Tibial artery (tissue), 4 donors: Measurements from ENCODE around the gene IL12B.
"Not testable (repeated sequence)": the region's sequence is repeated elsewhere in the genome, so short reads cannot be mapped to it uniquely, and the experiment has no call there.

Experiments used
- DNase-seq, 2 donors: peaks; one replicate each; pipeline ENCODE4 v3.0.0-alpha.2; 2019
- H3K27ac ChIP-seq, 2 donors: fragments of 200-600 bp; sonication (generic) in 1 of 2; 1 replicate in 1 of 2; 2 replicates in 1 of 2; pipeline ENCODE4 v1.5.1; 2018 to 2019; ENCODE audit warnings: mild to moderate bottlenecking in 1 of 2
- H3K27me3 ChIP-seq, 2 donors: fragments of 200-600 bp; sonication (generic) in 1 of 2; one replicate each; pipeline versions ENCODE4 v1.5.1 to v1.6.0; 2016 to 2019
- H3K36me3 ChIP-seq, 3 donors: fragments of 200-600 bp; sonication (generic) in 2 of 3; one replicate each; pipeline ENCODE4 v1.5.1; 2016 to 2019; ENCODE audit warnings: mild to moderate bottlenecking in 2 of 3
- H3K4me1 ChIP-seq, 4 donors: fragments of 200-600 bp; sonication (generic) in 2 of 4; 1 replicate in 3 of 4; 2 replicates in 1 of 4; pipeline ENCODE4 v1.5.1; 2016 to 2019
- H3K4me3 ChIP-seq, 2 donors: fragments of 200-600 bp; sonication (generic) in 1 of 2; 1 replicate in 1 of 2; 2 replicates in 1 of 2; pipeline ENCODE4 v1.5.1; 2018 to 2019; ENCODE audit warnings: mild to moderate bottlenecking in 2 of 2
- H3K9me3 ChIP-seq, 3 donors: fragments of 200-600 bp; sonication (generic) in 1 of 3; one replicate each; pipeline ENCODE4 v1.5.1; 2016 to 2019
- intact Hi-C: fragments of 100-400 bp; cut with DNase I; formaldehyde crosslinking; loops from one replicate; pipeline ENCODE4 v1.15.0; 2023; ENCODE audit warnings: low total_unique reads
- TF ChIP-seq, protein P1 (sequence below), 2 experiments: fragments of 200-600 bp in 1 of 2; fragments of 450-650 bp in 1 of 2; IDR thresholded peaks; one replicate each; pipeline ENCODE4 v1.5.1; 2017 to 2019; ENCODE audit warnings: antibody characterized with exemption in 2 of 2, mild to moderate bottlenecking in 1 of 2, moderate library complexity in 1 of 2

IL12B gene

GRCh38 chr5:159273923-159274322 is 56.4 kb downstream of the IL12B start:
- H3K36me3 ChIP-seq: peaks cover 31 to 65% (median 55%) of the 10 kb centered on the region in 3 donors
- no peak overlapping the region for H3K4me3 ChIP-seq
- H3K9me3 ChIP-seq: no peaks in the 10 kb centered on the region
- TF ChIP-seq, protein P1, sequence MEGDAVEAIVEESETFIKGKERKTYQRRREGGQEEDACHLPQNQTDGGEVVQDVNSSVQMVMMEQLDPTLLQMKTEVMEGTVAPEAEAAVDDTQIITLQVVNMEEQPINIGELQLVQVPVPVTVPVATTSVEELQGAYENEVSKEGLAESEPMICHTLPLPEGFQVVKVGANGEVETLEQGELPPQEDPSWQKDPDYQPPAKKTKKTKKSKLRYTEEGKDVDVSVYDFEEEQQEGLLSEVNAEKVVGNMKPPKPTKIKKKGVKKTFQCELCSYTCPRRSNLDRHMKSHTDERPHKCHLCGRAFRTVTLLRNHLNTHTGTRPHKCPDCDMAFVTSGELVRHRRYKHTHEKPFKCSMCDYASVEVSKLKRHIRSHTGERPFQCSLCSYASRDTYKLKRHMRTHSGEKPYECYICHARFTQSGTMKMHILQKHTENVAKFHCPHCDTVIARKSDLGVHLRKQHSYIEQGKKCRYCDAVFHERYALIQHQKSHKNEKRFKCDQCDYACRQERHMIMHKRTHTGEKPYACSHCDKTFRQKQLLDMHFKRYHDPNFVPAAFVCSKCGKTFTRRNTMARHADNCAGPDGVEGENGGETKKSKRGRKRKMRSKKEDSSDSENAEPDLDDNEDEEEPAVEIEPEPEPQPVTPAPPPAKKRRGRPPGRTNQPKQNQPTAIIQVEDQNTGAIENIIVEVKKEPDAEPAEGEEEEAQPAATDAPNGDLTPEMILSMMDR (IDR thresholded peaks at IDR 0.05): no peak
- intact Hi-C loops: no loop called here
- H3K4me1 ChIP-seq: no peaks in the 10 kb centered on the region
- H3K27me3 ChIP-seq: no peaks in the 10 kb centered on the region
- no peak for DNase-seq
- H3K27ac ChIP-seq: no peak overlapping the region

GRCh38 chr5:159269723-159270122 is 60.6 kb downstream of the IL12B start:
- peaks cover 0 to 2% (median under 1%) of the 10 kb centered on the region in 4 donors for H3K4me1 ChIP-seq
- no peak for DNase-seq
- H3K9me3 ChIP-seq: no peaks in the 10 kb centered on the region
- peaks cover 25 to 41% (median 38%) of the 10 kb centered on the region in 3 donors for H3K36me3 ChIP-seq
- no peak overlapping the region for H3K4me3 ChIP-seq
- intact Hi-C loops: no loop called here
- no peak overlapping the region for H3K27ac ChIP-seq
- TF ChIP-seq, protein P1 (IDR thresholded peaks at IDR 0.05): no peak
- H3K27me3 ChIP-seq: no peaks in the 10 kb centered on the region

DNA sequence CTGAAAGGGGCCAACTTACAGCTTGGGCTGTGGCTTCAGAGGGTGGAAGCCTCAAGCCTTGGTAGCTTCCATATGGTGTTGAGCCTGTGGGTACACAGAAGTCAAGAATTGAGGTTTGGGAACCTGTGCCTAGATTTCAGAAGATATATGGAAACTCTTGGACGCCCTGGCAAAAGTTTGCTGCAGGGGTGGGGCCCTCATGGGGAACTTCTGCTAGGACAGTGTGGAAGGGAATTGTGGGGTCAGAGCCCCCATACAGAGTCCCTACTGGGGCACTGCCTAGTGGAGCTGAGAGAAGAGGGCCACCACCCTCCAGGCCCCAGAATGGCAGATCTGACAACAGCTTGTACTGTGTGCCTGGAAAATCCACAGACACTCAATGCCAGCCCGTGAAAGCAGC is 63.5 kb downstream of the IL12B start:
- intact Hi-C loops: loop anchor here (2.0 kb wide), 1 partner anchor 112 kb away; no protein-coding TSS in a partner anchor
- not testable (repeated sequence) for H3K27ac ChIP-seq, H3K9me3 ChIP-seq, H3K27me3 ChIP-seq, H3K4me3 ChIP-seq, DNase-seq
- Histone ChIP-seq H3K36me3 (peaks cover 12 to 30% (median 15%) of the 10 kb centered on the region in 3 donors), H3K4me1 (peaks cover 0 to 18% (median 3%) of the 10 kb centered on the region in 4 donors)
